HepG2 (cell line): ENCODE measurements around the gene MAPK8IP3. TPM values are rescaled to one million over a fixed set of nuclear protein-coding genes. Genes with fewer than 3 reads are reported as not detected.

Experiments used
- ATF4 ChIP-seq, 2 experiments: fragments of 450-650 bp in 1 of 2; sonication (generic) in 1 of 2; formaldehyde crosslinking; IDR thresholded peaks; 2 replicates each; pipeline versions ENCODE4 v1.5.0 to v1.8.0; 2020 to 2022; ENCODE audit warnings: mild to moderate bottlenecking in 1 of 2, missing genetic modification reagents in 1 of 2
- ATF7 ChIP-seq, 2 experiments: fragments of 450-650 bp in 1 of 2; sonication (generic) in 1 of 2; formaldehyde crosslinking in 1 of 2; IDR thresholded peaks; 2 replicates each; pipeline versions ENCODE4 v1.4.0 to v1.6.1; 2016 to 2020; ENCODE audit warnings: antibody characterized with exemption in 1 of 2, mild to moderate bottlenecking in 1 of 2, missing genetic modification reagents in 1 of 2
- BCLAF1 ChIP-seq: fragments of 450-650 bp; IDR thresholded peaks from 2 replicates; pipeline ENCODE4 v1.6.1; 2017; ENCODE audit warnings: mild to moderate bottlenecking
- CCDC6 ChIP-seq: sonication (generic); formaldehyde crosslinking; IDR thresholded peaks from 2 replicates; pipeline ENCODE4 v1.8.1; 2022; ENCODE audit warnings: mild to moderate bottlenecking, missing genetic modification reagents, moderate library complexity
- GLI4 ChIP-seq: sonication (generic); formaldehyde crosslinking; IDR thresholded peaks from 2 replicates; pipeline ENCODE4 v1.5.1; 2020; ENCODE audit warnings: missing genetic modification reagents, mild to moderate bottlenecking, moderate library complexity, borderline replicate concordance
- GLMP ChIP-seq: sonication (generic); formaldehyde crosslinking; IDR thresholded peaks from 2 replicates; pipeline ENCODE4 v1.9.0; 2021; ENCODE audit warnings: missing genetic modification reagents, mild to moderate bottlenecking, borderline replicate concordance
- HMG20A ChIP-seq: IDR thresholded peaks from 2 replicates; pipeline ENCODE4 v1.6.1; 2016; ENCODE audit warnings: borderline replicate concordance
- MATR3 ChIP-seq: sonication (generic); formaldehyde crosslinking; IDR thresholded peaks from 2 replicates; pipeline ENCODE4 v1.4.0; 2020; ENCODE audit warnings: missing genetic modification reagents
- PAXIP1 ChIP-seq: sonication (generic); formaldehyde crosslinking; conservative IDR thresholded peaks from 2 replicates; pipeline ENCODE4 v1.4.0; 2020; ENCODE audit warnings: mild to moderate bottlenecking, missing genetic modification reagents, moderate library complexity
- RFX3 ChIP-seq: IDR thresholded peaks from 2 replicates; pipeline ENCODE4 v1.6.1; 2016; ENCODE audit warnings: missing biosample characterization, missing genetic modification reagents
- SALL1 ChIP-seq: sonication (generic); formaldehyde crosslinking; IDR thresholded peaks from 2 replicates; pipeline ENCODE4 v1.8.0; 2022; ENCODE audit warnings: mild to moderate bottlenecking, missing genetic modification reagents
- SCMH1 ChIP-seq: sonication (generic); formaldehyde crosslinking; IDR thresholded peaks from 2 replicates; pipeline ENCODE4 v1.9.0; 2021; ENCODE audit warnings: missing genetic modification reagents, mild to moderate bottlenecking, borderline replicate concordance
- SRSF1 ChIP-seq: fragments of 200-400 bp; formaldehyde crosslinking; optimal IDR thresholded peaks from 2 replicates; pipeline ENCODE3; 2017; ENCODE audit warnings: mild to moderate bottlenecking, low read depth, low read length, moderate library complexity
- ZBTB42 ChIP-seq: sonication (generic); formaldehyde crosslinking; IDR thresholded peaks from 2 replicates; pipeline ENCODE4 v1.5.0; 2020; ENCODE audit warnings: mild to moderate bottlenecking, missing genetic modification reagents
- ZBTB7A ChIP-seq: sonication (generic); formaldehyde crosslinking; IDR thresholded peaks from 2 replicates; pipeline ENCODE4 v1.8.0; 2022; ENCODE audit warnings: mild to moderate bottlenecking, missing genetic modification reagents
- ZC3H13 ChIP-seq: sonication (generic); formaldehyde crosslinking; IDR thresholded peaks from 2 replicates; pipeline ENCODE4 v1.8.1; 2023; ENCODE audit warnings: mild to moderate bottlenecking, missing genetic modification reagents, moderate library complexity
- ZNF20 ChIP-seq: sonication (generic); formaldehyde crosslinking; IDR thresholded peaks from 2 replicates; pipeline ENCODE4 v1.4.0; 2020; ENCODE audit warnings: mild to moderate bottlenecking, moderate library complexity, missing genetic modification reagents
- ZNF263 ChIP-seq: sonication (generic); formaldehyde crosslinking; IDR thresholded peaks from 2 replicates; pipeline ENCODE4 v1.4.0; 2020; ENCODE audit warnings: missing genetic modification reagents
- ZNF543 ChIP-seq: sonication (generic); formaldehyde crosslinking; IDR thresholded peaks from 2 replicates; pipeline ENCODE4 v1.4.0; 2020; ENCODE audit warnings: mild to moderate bottlenecking, missing genetic modification reagents
- polyA plus RNA-seq, 8 experiments: library from polyadenylated mRNA; depleted of rRNA in 3 of 8; stranded (reverse) in 7 of 8; unstranded in 1 of 8; fragments of >200 nt; fragmentation: Illumina TruSeq in 4 of 8; extraction: Trizol in 4 of 8; gene quantifications; 2 replicates each; pipeline versions ENCODE4 v1.2.1 to v1.2.3, GENCODE V29; 2011 to 2016; ENCODE audit warnings: low read depth in 4 of 8, missing spikeins in 1 of 8, mixed read lengths in 1 of 8; ENCODE audit not compliant: insufficient read depth in 1 of 8
- total RNA-seq, 5 experiments: library from RNA; depleted of rRNA; stranded (reverse); fragments of >200 nt; fragmentation: Illumina TruSeq; extraction: Trizol; gene quantifications; 2 replicates each; pipeline ENCODE4 v1.2.3, GENCODE V29; 2016; ENCODE audit warnings: low read depth in 1 of 5

Gene MAPK8IP3
- total and polyA plus RNA-seq, 2 of the 13 experiments (the other 11 are each of a cell fraction or from before 2014, with no cell fraction given): 25.1 to 41.7 TPM

- TF ChIP-seq BCLAF1 (no peak), MATR3 (CRISPR knock-in tag) (no peak), ZNF543 (CRISPR knock-in tag) (0 out of 2 replicates have a peak, but pooled peaks have one; percentile 52), ZBTB42 (CRISPR knock-in tag) (0 out of 2 replicates have a peak, but pooled peaks have one; percentile 38), ZBTB7A (CRISPR knock-in tag) (0 out of 2 replicates have a peak, but pooled peaks have one; percentile 55), GLI4 (CRISPR knock-in tag) (no peak), ZNF20 (CRISPR knock-in tag) (no peak), HMG20A (CRISPR knock-in tag) (no peak), ATF7 (IDR thresholded peaks at IDR 0.05) (peak; percentile 36; the same call in 1 of the 2 replicates), ATF7 (CRISPR knock-in tag; IDR thresholded peaks at IDR 0.05) (peak; percentile 38; the same call in 1 of the 2 replicates), SCMH1 (CRISPR knock-in tag) (no peak), ATF4 (CRISPR knock-in tag; IDR thresholded peaks at IDR 0.05) (no peak), SRSF1 (peak; percentile 62), ZNF263 (CRISPR knock-in tag) (0 out of 2 replicates have a peak, but pooled peaks have one; percentile 38), GLMP (CRISPR knock-in tag) (no peak), SALL1 (peak; percentile 84), PAXIP1 (peak; percentile 58), RFX3 (CRISPR knock-in tag) (no peak), ZC3H13 (CRISPR knock-in tag) (no peak), CCDC6 (CRISPR knock-in tag) (peak; percentile 98)
Observed at GRCh38 chr16:1705688-1706385, at the start of gene MAPK8IP3 (continued).
